ENCODE data around the gene FAM89B.
"Not testable (repeated sequence)": the region's sequence is repeated elsewhere in the genome, so short reads cannot be mapped to it uniquely, and the experiment has no call there.

FAM89B gene

GRCh38 chr11:65572356-65573051 is at the start of gene FAM89B:
Gene FAM89B, plus strand, starts transcription at chr11:65572538. Its CDS starts 132 bp downstream, at chr11:65572670.
- DNase-seq: peak; percentile 86 to 90

GRCh38 chr11:65522718-65523630 is 49.4 kb upstream of the FAM89B start:
- peak; percentile 55 to 58 for DNase-seq

- not testable (repeated sequence) for DNase-seq
Observed at GRCh38 chr11:65523631-65523968, 48.7 kb upstream of the FAM89B start.

GRCh38 chr11:65524014-65524740 is 48.2 kb upstream of the FAM89B start:
- no peak for DNase-seq

- DNase-seq: peak; percentile 80 to 87
Observed at GRCh38 chr11:65524741-65525545, 47.4 kb upstream of the FAM89B start, which contains the start of gene SCYL1. Gene SCYL1, plus strand, starts transcription at chr11:65525083. Its CDS starts 71 bp downstream, at chr11:65525154.

GRCh38 chr11:65525546-65526480 is 46.5 kb upstream of the FAM89B start:
- no peak for DNase-seq

- DNase-seq: no peak
Observed at GRCh38 chr11:65526744-65527143, 45.6 kb upstream of the FAM89B start.

GRCh38 chr11:65528819-65529350 is 43.5 kb upstream of the FAM89B start:
- no peak for DNase-seq

GRCh38 chr11:65529475-65530156 is 42.7 kb upstream of the FAM89B start:
- DNase-seq: no peak

- no peak for DNase-seq
Observed at GRCh38 chr11:65530157-65530496, 42.2 kb upstream of the FAM89B start.

- DNase-seq: no peak
Observed at GRCh38 chr11:65532388-65533064, 39.8 kb upstream of the FAM89B start.

- DNase-seq: no peak
Observed at GRCh38 chr11:65535102-65535501, 37.2 kb upstream of the FAM89B start.

- no peak for DNase-seq
Observed at GRCh38 chr11:65536412-65537295, 35.7 kb upstream of the FAM89B start.

- DNase-seq: no peak
Observed at GRCh38 chr11:65537296-65537597, 35.1 kb upstream of the FAM89B start.

- no peak for DNase-seq
Observed at GRCh38 chr11:65537620-65538231, 34.6 kb upstream of the FAM89B start.

GRCh38 chr11:65538232-65538914 is 34.0 kb upstream of the FAM89B start:
- no peak for DNase-seq

GRCh38 chr11:65538915-65539743 is 33.2 kb upstream of the FAM89B start:
- no peak for DNase-seq

Data from activated CD4-positive, alpha-beta T cell treated with anti-CD3 and anti-CD28 coated beads for 4 hours (primary cell).